ENCODE results near the gene RNF213.
"Not testable (repeated sequence)": the region's sequence is repeated elsewhere in the genome, so short reads cannot be mapped to it uniquely, and the experiment has no call there.

RNF213 gene

DNA sequence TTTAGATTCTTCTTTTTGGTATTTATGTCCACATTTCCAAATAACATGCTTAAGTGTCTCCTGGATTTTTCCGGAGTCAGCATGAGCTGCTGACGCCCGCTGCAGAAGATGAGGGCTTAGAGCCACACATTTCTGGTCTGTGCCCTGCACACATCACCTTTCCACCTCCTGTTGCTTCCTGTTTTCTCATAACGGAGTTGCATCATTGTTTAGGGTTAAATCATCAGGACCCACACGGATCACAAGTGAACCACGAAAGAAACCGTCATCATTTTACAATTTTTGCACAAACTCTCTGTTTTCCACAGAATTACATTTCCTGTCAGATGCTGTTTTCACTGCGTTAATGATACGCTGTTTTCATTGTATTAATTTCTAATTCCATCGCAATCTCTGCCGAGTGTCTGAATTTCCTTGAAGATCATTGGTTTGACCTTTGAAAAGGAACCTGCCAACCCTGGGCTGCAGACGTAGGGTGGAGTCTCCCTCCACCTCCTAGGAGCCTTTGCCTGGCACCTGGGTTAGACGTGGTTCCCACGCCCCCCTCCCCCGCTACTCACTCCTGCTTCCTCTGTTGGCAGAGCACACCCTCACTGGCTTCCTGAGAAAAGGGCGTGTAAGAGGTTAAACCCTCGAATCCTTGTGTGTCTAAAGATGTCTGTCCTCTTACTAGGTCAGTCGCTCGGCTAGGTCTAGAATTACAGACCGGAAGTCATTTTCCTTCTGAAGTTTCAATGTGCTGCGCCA, 68.2 kb downstream of the RNF213 start:
- H3K27me3 ChIP-seq (ENCODE audit: control insufficient read depth, insufficient read depth, low read length) = no peaks in the 10 kb centered on the region
- H3K36me3 ChIP-seq (ENCODE audit: control insufficient read depth, insufficient read depth, low read length) = peaks cover 51% of the 10 kb centered on the region
- no peak overlapping the region for H3K9ac ChIP-seq (ENCODE audit: low read length)
- H3K27ac ChIP-seq (ENCODE audit: low read depth, low read length) = no peak overlapping the region
- H3K4me1 ChIP-seq (ENCODE audit: control insufficient read depth, insufficient read depth, low read length) = no peaks in the 10 kb centered on the region
- no peak overlapping the region for H3K4me3 ChIP-seq (ENCODE audit: low read length)

DNA sequence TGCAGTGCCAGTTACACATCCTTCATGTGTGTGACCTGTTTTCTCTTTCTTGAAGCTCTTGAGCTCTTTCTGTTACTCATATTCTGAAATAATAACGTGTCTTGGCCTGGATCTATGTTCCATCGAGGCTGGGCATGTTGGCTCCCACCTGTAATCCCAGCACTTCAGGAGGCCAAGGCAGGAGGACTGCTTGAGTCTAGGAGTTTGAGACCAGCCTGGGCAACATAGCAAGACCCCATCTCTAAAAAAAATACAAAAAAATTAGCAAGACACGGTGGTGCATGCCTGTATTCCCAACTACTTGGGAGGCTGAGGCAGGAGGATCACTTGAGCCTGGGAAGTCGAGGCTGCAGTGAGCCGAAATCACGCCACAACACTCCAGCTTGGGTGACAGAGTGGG, 68.8 kb downstream of the RNF213 start:
- H3K36me3 ChIP-seq (ENCODE audit: control insufficient read depth, insufficient read depth, low read length) = peaks cover 56% of the 10 kb centered on the region
- H3K4me1 ChIP-seq (ENCODE audit: control insufficient read depth, insufficient read depth, low read length); H3K27me3 ChIP-seq (ENCODE audit: control insufficient read depth, insufficient read depth, low read length); H3K4me3 ChIP-seq (ENCODE audit: low read length); H3K9ac ChIP-seq (ENCODE audit: low read length); H3K27ac ChIP-seq (ENCODE audit: low read depth, low read length): not testable (repeated sequence)

DNA sequence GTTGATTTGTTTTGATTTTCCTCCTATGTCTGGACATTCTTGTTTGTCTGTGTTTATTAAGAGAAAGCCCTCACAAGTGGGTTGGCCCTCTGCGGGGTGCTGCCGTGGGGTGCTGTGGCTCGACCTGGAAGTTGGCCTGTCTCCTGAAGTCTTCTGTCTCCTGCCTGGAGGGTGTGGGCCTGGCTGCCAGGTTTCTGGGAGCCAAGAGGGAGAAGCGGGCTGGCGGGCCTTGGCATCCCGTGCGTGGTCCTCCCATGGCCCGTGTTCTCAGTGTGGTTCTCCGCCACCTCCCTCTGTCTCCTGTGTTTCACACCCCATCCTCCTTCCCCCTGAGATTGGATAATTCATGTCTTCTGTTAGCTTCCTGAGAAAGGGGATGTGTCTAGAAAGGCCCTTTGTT, 69.6 kb downstream of the RNF213 start:
- Histone ChIP-seq H3K9ac (ENCODE audit: low read length) (no peak overlapping the region), H3K4me3 (ENCODE audit: low read length) (no peak overlapping the region), H3K27me3 (ENCODE audit: control insufficient read depth, insufficient read depth, low read length) (no peaks in the 10 kb centered on the region), H3K4me1 (ENCODE audit: control insufficient read depth, insufficient read depth, low read length) (no peaks in the 10 kb centered on the region), H3K27ac (ENCODE audit: low read depth, low read length) (no peak overlapping the region), H3K36me3 (ENCODE audit: control insufficient read depth, insufficient read depth, low read length) (peaks cover 55% of the 10 kb centered on the region)

DNA sequence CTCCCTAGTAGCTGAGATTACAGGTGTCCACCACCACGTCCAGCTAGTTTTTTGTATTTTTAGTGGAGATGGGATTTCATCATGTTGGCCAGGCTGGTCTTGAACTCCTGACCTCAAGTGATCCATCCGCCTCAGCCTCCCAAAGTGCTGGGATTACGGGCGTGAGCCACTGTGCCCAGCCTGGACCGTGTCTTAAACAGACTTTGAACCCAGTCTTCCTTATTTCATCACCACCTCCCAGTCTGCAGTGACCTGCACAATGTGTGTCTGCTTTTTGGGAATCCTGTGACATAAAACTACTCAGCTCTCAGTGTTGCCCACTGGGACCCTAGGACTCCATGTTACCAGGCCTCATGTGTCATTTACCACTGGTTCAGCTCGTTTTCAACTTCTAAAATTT, 70.3 kb downstream of the RNF213 start:
- not testable (repeated sequence) for H3K27me3 ChIP-seq (ENCODE audit: control insufficient read depth, insufficient read depth, low read length); H3K27ac ChIP-seq (ENCODE audit: low read depth, low read length); H3K9ac ChIP-seq (ENCODE audit: low read length); H3K4me1 ChIP-seq (ENCODE audit: control insufficient read depth, insufficient read depth, low read length); H3K4me3 ChIP-seq (ENCODE audit: low read length)
- H3K36me3 ChIP-seq (ENCODE audit: control insufficient read depth, insufficient read depth, low read length) = peaks cover 59% of the 10 kb centered on the region

DNA sequence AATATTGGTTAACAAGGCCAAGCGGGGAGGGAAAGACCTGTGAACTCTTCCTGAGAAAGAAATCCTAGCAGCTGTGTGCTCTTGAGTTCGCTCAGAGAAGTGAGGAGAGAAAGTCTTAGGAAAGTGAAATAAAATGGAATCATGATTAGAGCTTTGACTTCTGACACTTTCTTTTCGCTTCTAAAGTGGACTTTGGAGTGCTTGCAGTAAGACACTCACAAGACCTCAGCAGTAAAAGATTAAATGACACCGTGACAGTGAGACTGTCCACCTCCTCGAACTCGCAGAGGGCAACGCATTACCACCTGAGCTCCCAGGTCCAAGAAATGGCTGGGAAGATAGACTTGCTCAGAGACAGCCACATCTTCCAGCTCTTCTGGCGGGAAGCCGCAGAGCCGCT, 71.2 kb downstream of the RNF213 start:
- peaks cover 59% of the 10 kb centered on the region for H3K36me3 ChIP-seq (ENCODE audit: control insufficient read depth, insufficient read depth, low read length)

DNA sequence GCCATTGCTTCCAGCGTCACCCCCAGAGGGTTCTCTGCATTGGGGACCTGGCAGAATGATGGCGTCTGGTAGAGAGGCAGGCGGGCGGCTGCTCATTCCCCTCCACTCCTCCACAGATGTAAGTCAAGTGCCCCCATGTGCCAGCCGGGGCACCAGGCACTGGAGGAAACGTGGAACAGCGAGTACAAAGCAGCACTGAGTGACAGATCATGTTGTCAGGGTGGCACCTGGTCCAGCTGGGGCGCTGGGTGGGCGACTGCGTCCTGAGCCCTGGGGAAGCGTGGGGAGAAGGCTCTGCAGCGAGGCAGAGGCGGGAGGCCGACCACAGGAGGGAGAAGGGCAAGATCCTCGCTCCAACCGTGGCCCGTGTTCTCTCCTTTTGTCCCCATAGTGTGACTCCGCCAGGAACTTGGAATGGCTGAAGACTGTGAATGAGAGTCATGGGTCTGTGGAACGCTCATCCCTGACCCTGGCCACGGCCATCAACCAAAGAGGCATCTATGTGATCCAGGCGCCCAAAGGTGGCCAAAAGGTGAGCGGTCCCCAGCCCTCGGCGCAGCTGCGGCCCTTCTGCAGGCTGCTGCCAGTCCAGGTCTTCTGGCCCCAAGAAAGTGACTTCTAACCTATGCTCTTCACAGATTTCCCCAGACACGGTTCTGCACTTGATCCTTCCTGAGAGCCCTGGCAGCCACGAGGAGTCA, 76.7 kb downstream of the RNF213 start:
- Histone ChIP-seq H3K4me1 (ENCODE audit: control insufficient read depth, insufficient read depth, low read length) (no peaks in the 10 kb centered on the region), H3K9ac (ENCODE audit: low read length) (no peak overlapping the region), H3K36me3 (ENCODE audit: control insufficient read depth, insufficient read depth, low read length) (peaks cover 62% of the 10 kb centered on the region), H3K4me3 (ENCODE audit: low read length) (no peak overlapping the region), H3K27ac (ENCODE audit: low read depth, low read length) (no peak overlapping the region), H3K27me3 (ENCODE audit: control insufficient read depth, insufficient read depth, low read length) (no peaks in the 10 kb centered on the region)

More for the DNA sequence above, 71.2 kb downstream of the RNF213 start:
- H3K4me1 ChIP-seq (ENCODE audit: control insufficient read depth, insufficient read depth, low read length) = no peaks in the 10 kb centered on the region
- no peak overlapping the region for H3K27ac ChIP-seq (ENCODE audit: low read depth, low read length)
- no peak overlapping the region for H3K4me3 ChIP-seq (ENCODE audit: low read length)
- H3K9ac ChIP-seq (ENCODE audit: low read length) = no peak overlapping the region
- no peaks in the 10 kb centered on the region for H3K27me3 ChIP-seq (ENCODE audit: control insufficient read depth, insufficient read depth, low read length)

DNA sequence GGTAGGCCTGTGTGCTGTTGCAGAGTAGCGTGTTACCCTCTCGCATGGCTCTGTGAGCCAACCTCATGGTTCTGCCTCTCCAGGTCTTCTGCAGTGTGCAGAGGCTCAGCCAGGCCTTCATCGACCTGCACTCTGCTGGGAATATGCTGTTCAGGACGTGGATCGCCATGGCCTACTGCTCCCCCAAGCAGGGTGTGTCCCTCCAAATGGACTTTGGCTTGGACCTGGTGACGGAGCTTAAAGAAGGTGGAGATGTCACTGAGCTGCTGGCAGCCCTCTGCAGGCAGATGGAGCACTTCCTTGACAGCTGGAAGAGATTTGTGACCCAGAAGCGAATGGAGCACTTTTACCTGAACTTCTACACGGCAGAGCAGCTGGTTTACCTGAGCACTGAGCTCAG, 78.5 kb downstream of the RNF213 start:
- no peak overlapping the region for H3K9ac ChIP-seq (ENCODE audit: low read length)
- H3K4me1 ChIP-seq (ENCODE audit: control insufficient read depth, insufficient read depth, low read length) = no peaks in the 10 kb centered on the region
- no peaks in the 10 kb centered on the region for H3K27me3 ChIP-seq (ENCODE audit: control insufficient read depth, insufficient read depth, low read length)
- H3K4me3 ChIP-seq (ENCODE audit: low read length) = no peak overlapping the region
- H3K27ac ChIP-seq (ENCODE audit: low read depth, low read length) = no peak overlapping the region
- peaks cover 64% of the 10 kb centered on the region for H3K36me3 ChIP-seq (ENCODE audit: control insufficient read depth, insufficient read depth, low read length)

DNA sequence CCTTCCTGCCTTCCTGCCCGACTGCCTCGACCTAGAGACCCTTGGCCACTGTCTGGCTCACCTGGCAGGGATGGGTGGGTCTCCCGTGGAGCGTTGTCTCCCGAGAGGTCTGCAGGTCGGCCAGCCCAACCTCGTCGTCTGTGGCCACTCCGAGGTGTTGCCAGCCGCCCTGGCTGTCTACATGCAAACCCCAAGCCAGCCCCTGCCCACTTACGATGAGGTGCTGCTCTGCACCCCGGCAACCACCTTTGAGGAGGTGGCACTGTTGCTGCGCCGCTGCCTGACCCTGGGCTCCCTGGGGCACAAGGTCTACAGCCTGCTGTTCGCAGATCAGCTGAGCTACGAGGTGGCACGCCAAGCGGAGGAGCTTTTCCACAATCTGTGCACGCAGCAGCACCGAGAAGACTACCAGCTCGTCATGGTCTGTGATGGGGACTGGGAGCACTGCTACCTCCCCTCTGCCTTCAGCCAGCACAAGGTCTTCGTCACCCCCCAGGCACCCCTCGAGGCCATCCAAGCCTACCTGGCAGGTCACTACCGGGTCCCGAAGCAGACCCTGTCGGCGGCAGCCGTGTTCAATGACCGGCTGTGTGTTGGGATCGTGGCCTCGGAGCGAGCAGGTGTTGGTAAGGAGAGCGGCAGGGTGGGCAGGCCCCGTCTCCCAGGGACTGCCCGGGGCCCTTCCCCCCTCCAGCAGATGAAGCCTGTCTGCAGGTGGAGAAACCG, 79.2 kb downstream of the RNF213 start:
- no peak overlapping the region for H3K4me3 ChIP-seq (ENCODE audit: low read length)
- no peak overlapping the region for H3K27ac ChIP-seq (ENCODE audit: low read depth, low read length)
- H3K9ac ChIP-seq (ENCODE audit: low read length) = no peak overlapping the region
- H3K4me1 ChIP-seq (ENCODE audit: control insufficient read depth, insufficient read depth, low read length) = no peaks in the 10 kb centered on the region
- H3K36me3 ChIP-seq (ENCODE audit: control insufficient read depth, insufficient read depth, low read length) = peaks cover 69% of the 10 kb centered on the region
- H3K27me3 ChIP-seq (ENCODE audit: control insufficient read depth, insufficient read depth, low read length) = no peaks in the 10 kb centered on the region

DNA sequence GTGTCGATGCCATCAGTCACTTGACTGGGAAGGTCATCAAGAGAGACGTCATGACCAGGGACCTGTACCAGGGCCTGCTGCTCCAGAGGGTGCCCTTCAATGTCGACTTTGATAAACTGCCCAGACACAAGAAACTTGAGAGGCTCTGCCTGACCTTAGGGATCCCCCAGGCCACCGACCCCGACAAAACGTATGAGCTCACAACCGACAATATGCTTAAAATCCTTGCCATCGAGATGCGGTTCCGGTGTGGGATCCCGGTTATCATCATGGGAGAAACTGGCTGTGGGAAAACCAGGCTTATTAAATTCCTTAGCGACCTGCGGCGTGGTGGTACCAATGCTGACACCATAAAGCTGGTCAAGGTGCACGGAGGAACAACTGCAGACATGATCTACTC, 84.7 kb downstream of the RNF213 start:
- no peaks in the 10 kb centered on the region for H3K4me1 ChIP-seq (ENCODE audit: control insufficient read depth, insufficient read depth, low read length)
- no peak overlapping the region for H3K4me3 ChIP-seq (ENCODE audit: low read length)
- no peak overlapping the region for H3K9ac ChIP-seq (ENCODE audit: low read length)
- H3K27ac ChIP-seq (ENCODE audit: low read depth, low read length) = no peak overlapping the region
- no peaks in the 10 kb centered on the region for H3K27me3 ChIP-seq (ENCODE audit: control insufficient read depth, insufficient read depth, low read length)
- peaks cover 80% of the 10 kb centered on the region for H3K36me3 ChIP-seq (ENCODE audit: control insufficient read depth, insufficient read depth, low read length)

DNA sequence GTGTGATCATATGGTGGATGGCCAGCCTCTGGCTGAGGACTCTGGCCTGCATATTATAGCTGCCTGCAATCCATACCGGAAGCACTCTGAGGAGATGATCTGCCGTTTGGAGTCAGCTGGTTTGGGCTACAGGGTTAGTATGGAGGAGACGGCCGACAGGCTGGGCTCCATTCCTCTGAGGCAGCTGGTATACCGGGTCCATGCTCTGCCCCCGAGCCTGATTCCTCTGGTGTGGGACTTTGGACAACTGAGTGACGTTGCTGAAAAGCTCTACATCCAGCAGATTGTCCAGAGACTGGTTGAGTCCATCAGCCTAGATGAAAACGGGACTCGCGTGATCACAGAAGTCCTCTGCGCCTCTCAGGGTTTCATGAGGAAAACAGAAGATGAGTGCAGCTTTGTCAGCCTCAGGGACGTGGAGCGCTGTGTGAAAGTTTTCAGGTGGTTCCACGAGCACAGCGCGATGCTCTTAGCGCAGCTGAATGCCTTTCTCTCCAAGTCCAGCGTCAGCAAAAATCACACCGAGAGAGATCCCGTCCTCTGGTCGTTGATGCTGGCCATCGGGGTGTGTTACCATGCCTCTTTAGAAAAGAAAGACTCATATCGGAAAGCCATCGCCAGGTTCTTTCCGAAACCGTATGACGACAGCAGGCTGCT, 85.3 kb downstream of the RNF213 start:
- no peak overlapping the region for H3K4me3 ChIP-seq (ENCODE audit: low read length)
- H3K27ac ChIP-seq (ENCODE audit: low read depth, low read length) = no peak overlapping the region
- H3K9ac ChIP-seq (ENCODE audit: low read length) = no peak overlapping the region
- no peaks in the 10 kb centered on the region for H3K4me1 ChIP-seq (ENCODE audit: control insufficient read depth, insufficient read depth, low read length)
- peaks cover 81% of the 10 kb centered on the region for H3K36me3 ChIP-seq (ENCODE audit: control insufficient read depth, insufficient read depth, low read length)
- H3K27me3 ChIP-seq (ENCODE audit: control insufficient read depth, insufficient read depth, low read length) = no peaks in the 10 kb centered on the region

DNA sequence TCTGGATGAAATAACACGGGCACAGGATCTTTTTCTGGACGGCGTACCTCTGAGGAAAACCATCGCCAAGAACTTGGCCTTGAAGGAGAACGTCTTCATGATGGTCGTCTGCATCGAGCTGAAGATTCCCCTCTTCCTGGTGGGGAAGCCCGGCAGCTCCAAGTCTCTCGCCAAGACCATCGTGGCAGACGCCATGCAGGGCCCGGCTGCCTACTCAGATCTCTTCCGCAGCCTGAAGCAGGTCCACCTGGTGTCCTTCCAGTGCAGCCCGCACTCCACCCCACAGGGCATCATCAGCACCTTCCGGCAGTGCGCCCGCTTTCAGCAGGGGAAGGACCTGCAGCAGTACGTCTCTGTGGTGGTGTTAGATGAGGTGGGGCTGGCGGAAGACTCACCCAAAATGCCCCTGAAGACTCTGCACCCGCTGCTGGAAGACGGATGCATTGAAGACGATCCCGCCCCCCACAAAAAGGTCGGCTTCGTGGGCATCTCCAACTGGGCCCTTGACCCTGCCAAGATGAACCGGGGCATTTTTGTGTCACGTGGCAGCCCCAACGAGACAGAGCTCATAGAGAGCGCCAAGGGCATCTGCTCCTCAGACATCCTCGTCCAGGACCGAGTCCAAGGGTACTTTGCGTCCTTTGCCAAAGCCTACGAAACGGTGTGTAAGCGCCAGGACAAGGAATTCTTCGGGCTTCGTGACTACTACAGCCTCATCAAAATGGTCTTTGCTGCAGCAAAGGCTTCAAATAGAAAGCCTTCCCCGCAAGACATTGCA, 86.0 kb downstream of the RNF213 start:
- Histone ChIP-seq H3K27ac (ENCODE audit: low read depth, low read length) (no peak overlapping the region), H3K27me3 (ENCODE audit: control insufficient read depth, insufficient read depth, low read length) (no peaks in the 10 kb centered on the region), H3K4me3 (ENCODE audit: low read length) (no peak overlapping the region), H3K4me1 (ENCODE audit: control insufficient read depth, insufficient read depth, low read length) (no peaks in the 10 kb centered on the region), H3K9ac (ENCODE audit: low read length) (no peak overlapping the region), H3K36me3 (ENCODE audit: control insufficient read depth, insufficient read depth, low read length) (peaks cover 81% of the 10 kb centered on the region)

DNA sequence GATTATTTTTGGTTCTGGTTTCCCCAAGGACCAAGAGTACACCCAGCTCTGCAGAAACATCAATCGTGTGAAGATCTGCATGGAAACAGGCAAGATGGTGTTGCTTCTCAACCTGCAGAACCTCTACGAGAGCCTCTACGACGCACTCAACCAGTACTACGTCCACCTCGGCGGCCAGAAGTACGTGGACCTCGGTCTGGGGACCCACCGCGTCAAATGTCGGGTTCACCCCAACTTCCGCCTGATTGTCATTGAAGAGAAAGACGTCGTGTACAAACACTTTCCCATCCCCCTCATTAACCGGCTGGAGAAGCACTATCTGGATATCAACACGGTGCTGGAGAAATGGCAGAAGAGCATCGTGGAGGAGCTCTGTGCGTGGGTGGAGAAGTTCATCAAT, 86.9 kb downstream of the RNF213 start:
- Histone ChIP-seq H3K4me3 (ENCODE audit: low read length) (no peak overlapping the region), H3K4me1 (ENCODE audit: control insufficient read depth, insufficient read depth, low read length) (no peaks in the 10 kb centered on the region), H3K9ac (ENCODE audit: low read length) (no peak overlapping the region), H3K27me3 (ENCODE audit: control insufficient read depth, insufficient read depth, low read length) (no peaks in the 10 kb centered on the region), H3K36me3 (ENCODE audit: control insufficient read depth, insufficient read depth, low read length) (peaks cover 82% of the 10 kb centered on the region), H3K27ac (ENCODE audit: low read depth, low read length) (no peak overlapping the region)

Data from rectal smooth muscle tissue (tissue), 1 donor.